ENCODE measurements around the gene SH3RF3.

- TF ChIP-seq REST (IDR thresholded peaks at IDR 0.05; ENCODE audit: insufficient read depth in 1 of 2, low read depth in 2 of 2, low read length in 2 of 2) (no peak), TAF1 (IDR thresholded peaks at IDR 0.05; ENCODE audit: borderline replicate concordance, insufficient read depth, low read length) (no peak), POLR2AphosphoS5 (IDR thresholded peaks at IDR 0.05; ENCODE audit: low read depth, low read length) (no peak), SIN3A (IDR thresholded peaks at IDR 0.05; ENCODE audit: borderline replicate concordance, insufficient read depth, low read length) (no peak)
These were observed 45.2 kb upstream of the SH3RF3 start for GRCh38 chr2:109083771-109084170.
